GM04504 (cell line): ENCODE measurements around the gene EGFL8.
"Not testable (repeated sequence)": the region's sequence is repeated elsewhere in the genome, so short reads cannot be mapped to it uniquely, and the experiment has no call there.

Experiments
- DNase-seq: peaks from one replicate; pipeline ENCODE4 v3.0.0-alpha.2; 2012; ENCODE audit warnings: low read depth

The EGFL8 gene

GRCh38 chr6:32184084-32184640 lies 19.8 kb downstream of the EGFL8 start, which contains the start of gene AGER:
AGER (minus strand) TSS chr6:32184253; CDS start chr6:32184222, 31 bp downstream.
- no peak for DNase-seq

GRCh38 chr6:32185681-32186131 lies 21.3 kb downstream of the EGFL8 start:
- DNase-seq, result peak; percentile 69

- not testable (repeated sequence) for DNase-seq
Measured at GRCh38 chr6:32186151-32186840, 21.9 kb downstream of the EGFL8 start.

- no peak for DNase-seq
Measured at GRCh38 chr6:32187009-32187709, 22.8 kb downstream of the EGFL8 start.

GRCh38 chr6:32187725-32188380 lies 23.5 kb downstream of the EGFL8 start:
- DNase-seq, result not testable (repeated sequence)

- no peak for DNase-seq
Measured at GRCh38 chr6:32188381-32189068, 24.1 kb downstream of the EGFL8 start.

- no peak for DNase-seq
Measured at GRCh38 chr6:32189069-32189741, 24.8 kb downstream of the EGFL8 start.

- DNase-seq, result no peak
Measured at GRCh38 chr6:32189742-32190053, 25.3 kb downstream of the EGFL8 start.

GRCh38 chr6:32190054-32190851 lies 25.9 kb downstream of the EGFL8 start, which contains the start of gene PBX2:
PBX2 (minus strand) TSS chr6:32190202; CDS start chr6:32189915, 287 bp downstream.
- peak; percentile 80 for DNase-seq

GRCh38 chr6:32190911-32191677 lies 26.7 kb downstream of the EGFL8 start:
- no peak for DNase-seq

GRCh38 chr6:32191696-32192607 lies 27.6 kb downstream of the EGFL8 start:
- no peak for DNase-seq

GRCh38 chr6:32192608-32193039 lies 28.2 kb downstream of the EGFL8 start, which contains the start of gene GPSM3:
GPSM3 (minus strand) TSS chr6:32192643; CDS start chr6:32192513, 130 bp downstream.
- no peak for DNase-seq

- not testable (repeated sequence) for DNase-seq
Measured at GRCh38 chr6:32193096-32193495, 28.7 kb downstream of the EGFL8 start.

- no peak for DNase-seq
Measured at GRCh38 chr6:32194388-32194787, 30.0 kb downstream of the EGFL8 start.

- DNase-seq, result no peak
Measured at GRCh38 chr6:32194825-32195651, 30.6 kb downstream of the EGFL8 start.

GRCh38 chr6:32195652-32195901 lies 31.2 kb downstream of the EGFL8 start:
- peak; percentile 100 for DNase-seq

- DNase-seq, result peak; percentile 44
Measured at GRCh38 chr6:32195902-32196681, 31.7 kb downstream of the EGFL8 start.
